ENCODE data around the gene HFE.
A peak's percentile ranks its signal among the peaks of the same experiment; 100 is the strongest.
"Not testable (repeated sequence)": the region's sequence is repeated elsewhere in the genome, so short reads cannot be mapped to it uniquely, and the experiment has no call there.

Gene HFE

GRCh38 chr6:26105842-26106241, 18.6 kb downstream of the HFE start:
- FAIRE-seq, result no peak

GRCh38 chr6:26107935-26108334, 20.7 kb downstream of the HFE start:
- FAIRE-seq (no peak), DNase-seq (ENCODE audit: insufficient read length, low spot score) (no peak)

More at GRCh38 chr6:26105842-26106241, 18.6 kb downstream of the HFE start:
- no peak for DNase-seq (ENCODE audit: insufficient read length, low spot score)

GRCh38 chr6:26109772-26110171, 22.5 kb downstream of the HFE start:
- DNase-seq (ENCODE audit: insufficient read length, low spot score) (no peak), FAIRE-seq (no peak)

- DNase-seq (ENCODE audit: insufficient read length, low spot score), result no peak
Measured at GRCh38 chr6:26113570-26113969, 26.3 kb downstream of the HFE start.

GRCh38 chr6:26115226-26115625, 28.0 kb downstream of the HFE start:
- DNase-seq (ENCODE audit: insufficient read length, low spot score), result no peak
- no peak for FAIRE-seq

More at GRCh38 chr6:26113570-26113969, 26.3 kb downstream of the HFE start:
- FAIRE-seq, result no peak

GRCh38 chr6:26116267-26116666, 29.0 kb downstream of the HFE start:
- no peak for DNase-seq (ENCODE audit: insufficient read length, low spot score)
- FAIRE-seq, result no peak

GRCh38 chr6:26118999-26119398, 31.8 kb downstream of the HFE start:
- DNase-seq (ENCODE audit: insufficient read length, low spot score) (no peak), FAIRE-seq (no peak)

GRCh38 chr6:26120115-26120514, 32.9 kb downstream of the HFE start:
- FAIRE-seq; DNase-seq (ENCODE audit: insufficient read length, low spot score): not testable (repeated sequence)

- FAIRE-seq, result no peak
- no peak for DNase-seq (ENCODE audit: insufficient read length, low spot score)
Measured at GRCh38 chr6:26120807-26121140, 33.5 kb downstream of the HFE start.

GRCh38 chr6:26121141-26122004, 34.1 kb downstream of the HFE start:
- no peak for DNase-seq (ENCODE audit: insufficient read length, low spot score)
- FAIRE-seq, result no peak

- FAIRE-seq (no peak), DNase-seq (ENCODE audit: insufficient read length, low spot score) (no peak)
Measured at GRCh38 chr6:26122005-26122388, 34.8 kb downstream of the HFE start.

GRCh38 chr6:26122402-26122792, 35.2 kb downstream of the HFE start:
- FAIRE-seq (no peak), DNase-seq (ENCODE audit: insufficient read length, low spot score) (no peak)

GRCh38 chr6:26122793-26123674, 35.8 kb downstream of the HFE start:
- DNase-seq (ENCODE audit: insufficient read length, low spot score) (peak; percentile 85), FAIRE-seq (no peak)

GRCh38 chr6:26123675-26123946, 36.4 kb downstream of the HFE start:
- DNase-seq (ENCODE audit: insufficient read length, low spot score) (no peak), FAIRE-seq (no peak)

- FAIRE-seq, result peak; percentile 23
- peak; percentile 94 for DNase-seq (ENCODE audit: insufficient read length, low spot score)
Measured at GRCh38 chr6:26123947-26124780, 36.9 kb downstream of the HFE start.

GRCh38 chr6:26124781-26125685, 37.8 kb downstream of the HFE start:
- FAIRE-seq (no peak), DNase-seq (ENCODE audit: insufficient read length, low spot score) (no peak)

GRCh38 chr6:26126394-26127235, 39.4 kb downstream of the HFE start:
- DNase-seq (ENCODE audit: insufficient read length, low spot score), result peak; percentile 24
- FAIRE-seq, result no peak

GRCh38 chr6:26128013-26128771, 41.0 kb downstream of the HFE start:
- no peak for FAIRE-seq

More at GRCh38 chr6:26128013-26128771, 41.0 kb downstream of the HFE start:
- DNase-seq (ENCODE audit: insufficient read length, low spot score), result no peak

Data from HTR-8/SVneo (cell line).